H1 (cell line): ENCODE measurements around the gene ZRANB3. TPM values are rescaled to one million over a fixed set of nuclear protein-coding genes. Genes with fewer than 3 reads are reported as not detected.

Experiments
- CTCF ChIA-PET: fragments of 300-600 bp; sonication (Branson Sonifier 250); formaldehyde crosslinking; loops from one replicate; lab custom pipeline; 2021; ENCODE audit not compliant: partially characterized antibody; lab: Charles Lee
- POLR2A ChIA-PET: fragments of 300-600 bp; sonication (Branson Sonifier 250); formaldehyde crosslinking; loops from one replicate; lab custom pipeline; 2021; ENCODE audit warnings: inconsistent platforms; ENCODE audit not compliant: partially characterized antibody; lab: Charles Lee
- DNase-seq, 2 experiments: peaks; one replicate each; pipeline versions ENCODE4 v3.0.0 to v3.0.0-alpha.2; 2010 to 2022; ENCODE audit warnings: low spot score in 2 of 2, low read depth in 1 of 2, mixed read lengths in 1 of 2
- FAIRE-seq: peaks from 2 replicates; lab custom pipeline; 2011; peaks lifted over from hg19 to GRCh38; lab: Jason Lieb, UNC
- H2AFZ ChIP-seq: 2 replicates; pipeline ENCODE4 v1.8.1; 2012; ENCODE audit warnings: low read length, inconsistent platforms
- H2AK5ac ChIP-seq: 2 replicates; pipeline ENCODE4 v1.6.1; 2013; ENCODE audit warnings: low read depth, low read length
- H2BK120ac ChIP-seq: replicated peaks from 2 replicates; pipeline ENCODE3; 2013; ENCODE audit warnings: low read depth, low read length, inconsistent platforms
- H2BK12ac ChIP-seq: 2 replicates; pipeline ENCODE4 v1.6.1; 2013; ENCODE audit warnings: low read depth, low read length
- H2BK15ac ChIP-seq: 2 replicates; pipeline ENCODE4 v1.6.1; 2013; ENCODE audit warnings: low read length
- H2BK20ac ChIP-seq: 2 replicates; pipeline ENCODE4 v1.6.1; 2013; ENCODE audit warnings: low read length
- H2BK5ac ChIP-seq: 2 replicates; pipeline ENCODE4 v1.6.1; 2013; ENCODE audit warnings: low read depth, low read length
- H3K14ac ChIP-seq: 2 replicates; pipeline ENCODE4 v1.6.1; 2013; ENCODE audit warnings: inconsistent platforms; ENCODE audit not compliant: insufficient read length
- H3K18ac ChIP-seq: 2 replicates; pipeline ENCODE4 v1.6.1; 2013; ENCODE audit warnings: low read length; ENCODE audit errors: extremely low read depth
- H3K23ac ChIP-seq: 2 replicates; pipeline ENCODE4 v1.6.1; 2013; ENCODE audit warnings: inconsistent platforms; ENCODE audit not compliant: insufficient read length
- H3K23me2 ChIP-seq: 2 replicates; pipeline ENCODE4 v1.6.1; 2013; ENCODE audit warnings: low read depth, low read length
- H3K27ac ChIP-seq: 2 replicates; pipeline ENCODE4 v1.6.1; 2011; ENCODE audit warnings: low read depth, low read length, inconsistent platforms
- H3K27me3 ChIP-seq, 4 experiments: replicated peaks in 1 of 4; 1 replicate in 1 of 4; 2 replicates in 3 of 4; pipeline versions ENCODE4 v1.6.1 to v1.8.1; 2011 to 2013; ENCODE audit warnings: low read length in 3 of 4, mild to moderate bottlenecking in 3 of 4, inconsistent platforms in 2 of 4, mixed read lengths in 2 of 4, moderate library complexity in 1 of 4; ENCODE audit not compliant: control insufficient read depth in 3 of 4, insufficient read depth in 3 of 4; ENCODE audit errors: extremely low read depth in 1 of 4
- H3K36me3 ChIP-seq, 4 experiments: 2 replicates each; pipeline versions ENCODE4 v1.6.1 to v1.8.1; 2011 to 2013; ENCODE audit warnings: mild to moderate bottlenecking in 4 of 4, low read length in 3 of 4, moderate library complexity in 2 of 4, control low read depth in 1 of 4, inconsistent platforms in 1 of 4; ENCODE audit not compliant: insufficient read depth in 4 of 4, control insufficient read depth in 2 of 4
- H3K4ac ChIP-seq: replicated peaks from 2 replicates; pipeline ENCODE3; 2013; ENCODE audit warnings: low read length, low read depth, mixed read lengths, inconsistent platforms; ENCODE audit not compliant: insufficient read length
- H3K4me1 ChIP-seq, 4 experiments: replicated peaks in 1 of 4; 1 replicate in 1 of 4; 2 replicates in 3 of 4; pipeline versions ENCODE4 v1.6.1 to v1.8.1; 2011 to 2013; ENCODE audit warnings: low read length in 3 of 4, inconsistent platforms in 2 of 4, mixed read lengths in 1 of 4; ENCODE audit not compliant: insufficient read depth in 4 of 4, control insufficient read depth in 3 of 4
- H3K4me2 ChIP-seq, 2 experiments: 2 replicates each; pipeline versions ENCODE4 v1.6.1 to v1.8.1; 2011 to 2013; ENCODE audit warnings: low read depth in 2 of 2, low read length in 2 of 2, control low read depth in 1 of 2, inconsistent platforms in 1 of 2, mild to moderate bottlenecking in 1 of 2; ENCODE audit not compliant: insufficient read depth in 1 of 2
- H3K4me3 ChIP-seq, 4 experiments: fragments of 200-600, 300-600 bp in 1 of 4; sonication (generic), shearing (Covaris generic), sonication (Bioruptor Twin) in 1 of 4; 2 replicates each; pipeline versions ENCODE4 v1.5.1 to v1.8.1; 2011 to 2016; ENCODE audit warnings: low read length in 4 of 4, low read depth in 3 of 4, control low read depth in 2 of 4, inconsistent platforms in 2 of 4, mild to moderate bottlenecking in 2 of 4, mixed read lengths in 1 of 4, moderate library complexity in 1 of 4; ENCODE audit not compliant: insufficient read depth in 2 of 4; ENCODE audit errors: extremely low read depth in 1 of 4
- H3K56ac ChIP-seq: replicated peaks from 2 replicates; pipeline ENCODE3; 2013; ENCODE audit warnings: low read depth, mild to moderate bottlenecking, mixed read lengths, low read length, inconsistent platforms; ENCODE audit not compliant: insufficient read length
- H3K79me1 ChIP-seq: 2 replicates; pipeline ENCODE4 v1.6.1; 2013; ENCODE audit warnings: low read depth, low read length, control low read depth
- H3K79me2 ChIP-seq, 2 experiments: 2 replicates each; pipeline versions ENCODE4 v1.6.1 to v1.8.1; 2012 to 2013; ENCODE audit warnings: low read length in 2 of 2, mild to moderate bottlenecking in 2 of 2, inconsistent platforms in 1 of 2; ENCODE audit not compliant: insufficient read depth in 2 of 2, control insufficient read depth in 1 of 2
- H3K9ac ChIP-seq, 4 experiments: replicated peaks in 1 of 4; 1 replicate in 1 of 4; 2 replicates in 3 of 4; pipeline versions ENCODE4 v1.6.1 to v1.8.1; 2011 to 2013; ENCODE audit warnings: low read depth in 3 of 4, low read length in 3 of 4, control low read depth in 2 of 4, mild to moderate bottlenecking in 2 of 4, moderate library complexity in 2 of 4, inconsistent platforms in 1 of 4; ENCODE audit errors: extremely low read depth in 1 of 4
- H3K9me3 ChIP-seq, 2 experiments: 2 replicates each; pipeline versions ENCODE4 v1.6.1 to v1.8.1; 2012 to 2013; ENCODE audit warnings: mild to moderate bottlenecking in 2 of 2, moderate library complexity in 2 of 2, control low read depth in 1 of 2, inconsistent platforms in 1 of 2, low read depth in 1 of 2, low read length in 1 of 2, mixed read lengths in 1 of 2; ENCODE audit not compliant: insufficient read depth in 2 of 2
- H4K20me1 ChIP-seq, 2 experiments: replicated peaks in 1 of 2; 2 replicates each; pipeline versions ENCODE3 to v1.8.1; 2011 to 2013; ENCODE audit warnings: inconsistent platforms in 2 of 2, low read length in 2 of 2, mild to moderate bottlenecking in 1 of 2; ENCODE audit not compliant: insufficient read depth in 2 of 2, control insufficient read depth in 1 of 2
- H4K5ac ChIP-seq: 2 replicates; pipeline ENCODE4 v1.6.1; 2013; ENCODE audit warnings: low read length, low read depth, mixed read lengths, inconsistent platforms; ENCODE audit not compliant: insufficient read length
- H4K8ac ChIP-seq: 2 replicates; pipeline ENCODE4 v1.8.0; 2013; ENCODE audit warnings: mild to moderate bottlenecking, moderate library complexity, low read length, inconsistent platforms; ENCODE audit not compliant: insufficient read depth; ENCODE audit errors: extremely low read depth
- H4K91ac ChIP-seq: replicated peaks from 2 replicates; pipeline ENCODE3; 2013; ENCODE audit warnings: low read length, mixed read lengths, inconsistent platforms; ENCODE audit not compliant: insufficient read length
- KDM1A ChIP-seq: fragments of 200-600, 300-600 bp; sonication (generic); IDR thresholded peaks from 2 replicates; pipeline ENCODE4 v1.7.1; 2016; ENCODE audit warnings: mild to moderate bottlenecking, low read length, borderline replicate concordance
- SAP30 ChIP-seq: fragments of 300-600 bp; sonication (generic); IDR thresholded peaks from 2 replicates; pipeline ENCODE4 v1.7.1; 2012; ENCODE audit warnings: low read length, moderate library complexity, mild to moderate bottlenecking, inconsistent platforms; ENCODE audit not compliant: insufficient read depth, insufficient replicate concordance
- WGBS, 2 experiments: shearing (Covaris generic) in 1 of 2; methylation state at CpG; one replicate each; pipeline versions ENCODE4 v1.1.6 to v1.1.7; 2013 to 2015; ENCODE audit warnings: low lambda C conversion rate in 2 of 2, mixed read lengths in 2 of 2, inconsistent platforms in 1 of 2, low coverage in 1 of 2, missing lambda C conversion rate in 1 of 2; ENCODE audit not compliant: insufficient replicate concordance in 2 of 2, insufficient coverage in 1 of 2, insufficient read length in 1 of 2; ENCODE audit errors: extremely low coverage in 1 of 2, missing lambda C conversion rate in 1 of 2; 5-methylcytosine and 5-hydroxymethylcytosine counted together
- polyA plus RNA-seq, 7 experiments: library from polyadenylated mRNA; depleted of rRNA in 3 of 7; stranded (reverse) in 5 of 7; unstranded in 2 of 7; fragments of >200 nt in 5 of 7; fragments of 200-250 nt in 2 of 7; gene quantifications; 1 replicate in 5 of 7; 2 replicates in 1 of 7; 4 replicates in 1 of 7; pipeline versions ENCODE4 v1.2.1 to v1.2.3, GENCODE V29; 2011 to 2013; ENCODE audit warnings: missing spikeins in 2 of 7, mixed read lengths in 2 of 7
- total RNA-seq: library from RNA; stranded (reverse); fragmentation: NEBNext Ultra II Directional; extraction: Animal tissue kit (Norgen Biotek cat#: 25700); gene quantifications from 2 replicates; pipeline ENCODE4 v1.2.1, GENCODE V29; 2021

The ZRANB3 gene
- total and polyA plus RNA-seq, 2 of the 8 experiments (the other 6 are each of a cell fraction or from before 2014, with no cell fraction given), result 4.5 to 19.3 TPM

GRCh38 chr2:135454608-135455007 is 76.4 kb downstream of the ZRANB3 start:
- no peaks in the 10 kb centered on the region for H3K27me3 ChIP-seq
- no peak overlapping the region for H2BK20ac ChIP-seq
- no peak overlapping the region for H3K14ac ChIP-seq
- H3K79me2 ChIP-seq, result 0 out of 4 replicates have a peak, but pooled peaks cover 0 to 3% of the 10 kb centered on the region in 2 experiments
- no peak overlapping the region for H4K91ac ChIP-seq
- no peak overlapping the region for H3K27ac ChIP-seq
- 0 out of 2 replicates have a peak, but pooled peaks have one; percentile 10 for TF ChIP-seq KDM1A
- no peak for TF ChIP-seq SAP30
- no peak overlapping the region for H3K23ac ChIP-seq
- H2BK5ac ChIP-seq, result no peak overlapping the region
- no peak overlapping the region for H3K4me2 ChIP-seq
- ChIA-PET CTCF (no interaction called here), POLR2A (no interaction called here)
- no peak overlapping the region for H2BK120ac ChIP-seq
- peaks cover 10 to 29% of the 10 kb centered on the region in 2 experiments; a peak in 3 of 4 replicates for H3K9me3 ChIP-seq
- H2BK15ac ChIP-seq, result no peak overlapping the region
- H4K20me1 ChIP-seq, result no peaks in the 10 kb centered on the region
- WGBS, 2 experiments, result 100% methylated on average over 1 of the region's 1 CpG; no CpG with 5 or more reads in 1 of the 2 experiments
- H2BK12ac ChIP-seq, result no peak overlapping the region
- no peak for FAIRE-seq
- no peak overlapping the region for H2AFZ ChIP-seq
- H4K8ac ChIP-seq, result no peak overlapping the region
- no peak overlapping the region for H2AK5ac ChIP-seq
- no peak overlapping the region for H3K4ac ChIP-seq
- H3K36me3 ChIP-seq, result peaks cover 0 to 11% (median 0%) of the 10 kb centered on the region in 4 experiments; a peak in 3 of 8 replicates
- no peaks in the 10 kb centered on the region for H3K79me1 ChIP-seq
- no peak overlapping the region for H3K9ac ChIP-seq
- no peak overlapping the region for H3K4me3 ChIP-seq
- H3K4me1 ChIP-seq, result no peaks in the 10 kb centered on the region
- no peaks in the 10 kb centered on the region for H3K23me2 ChIP-seq
- no peak overlapping the region for H3K56ac ChIP-seq
- H4K5ac ChIP-seq, result no peak overlapping the region
- H3K18ac ChIP-seq, result no peak overlapping the region
- no peak for DNase-seq
